ENCODE results near the gene CTDSP2.
"Not testable (repeated sequence)": the region's sequence is repeated elsewhere in the genome, so short reads cannot be mapped to it uniquely, and the experiment has no call there.

Gene CTDSP2

GRCh38 chr12:57782608-57783465 is 63.7 kb downstream of the CTDSP2 start, which contains the start of gene TSFM:
Gene TSFM, plus strand, starts transcription at chr12:57782787. Its CDS starts 15 bp downstream, at chr12:57782802.
- peak; percentile 79 for DNase-seq (ENCODE audit: low spot score)

GRCh38 chr12:57782243-57782607 is 64.3 kb downstream of the CTDSP2 start:
- DNase-seq (ENCODE audit: low spot score), result no peak

- DNase-seq (ENCODE audit: low spot score), result no peak
These were observed 64.7 kb downstream of the CTDSP2 start for GRCh38 chr12:57781801-57782200.

GRCh38 chr12:57781244-57781643 is 65.3 kb downstream of the CTDSP2 start:
- DNase-seq (ENCODE audit: low spot score), result no peak

GRCh38 chr12:57780284-57780897 is 66.1 kb downstream of the CTDSP2 start:
- no peak for DNase-seq (ENCODE audit: low spot score)

- DNase-seq (ENCODE audit: low spot score), result no peak
These were observed 66.8 kb downstream of the CTDSP2 start for GRCh38 chr12:57779736-57780135.

GRCh38 chr12:57777911-57778310 is 68.6 kb downstream of the CTDSP2 start:
- no peak for DNase-seq (ENCODE audit: low spot score)

GRCh38 chr12:57777367-57777766 is 69.2 kb downstream of the CTDSP2 start:
- DNase-seq (ENCODE audit: low spot score), result no peak

- no peak for DNase-seq (ENCODE audit: low spot score)
These were observed 70.3 kb downstream of the CTDSP2 start for GRCh38 chr12:57776247-57776587.

GRCh38 chr12:57775563-57776246 is 70.8 kb downstream of the CTDSP2 start:
- DNase-seq (ENCODE audit: low spot score), result no peak

GRCh38 chr12:57775044-57775443 is 71.5 kb downstream of the CTDSP2 start:
- DNase-seq (ENCODE audit: low spot score), result no peak

- not testable (repeated sequence) for DNase-seq (ENCODE audit: low spot score)
These were observed 71.9 kb downstream of the CTDSP2 start for GRCh38 chr12:57774634-57775033.

- DNase-seq (ENCODE audit: low spot score), result peak; percentile 66
These were observed 73.9 kb downstream of the CTDSP2 start, which contains the start of gene EEF1AKMT3 for GRCh38 chr12:57772429-57773322. Gene EEF1AKMT3, plus strand, starts transcription at chr12:57772614. Its CDS starts 111 bp downstream, at chr12:57772725.

GRCh38 chr12:57771873-57772428 is 74.6 kb downstream of the CTDSP2 start, which contains the start of gene METTL1:
Gene METTL1, minus strand, starts transcription at chr12:57772105. Its CDS starts 22 bp downstream, at chr12:57772083.
- DNase-seq (ENCODE audit: low spot score), result peak; percentile 98

- DNase-seq (ENCODE audit: low spot score), result peak; percentile 96
These were observed 75.2 kb downstream of the CTDSP2 start for GRCh38 chr12:57771236-57771872.

GRCh38 chr12:57770734-57771133 is 75.8 kb downstream of the CTDSP2 start:
- DNase-seq (ENCODE audit: low spot score), result no peak
